Stimulated activated CD4-positive, alpha-beta T cell treated with anti-CD3 and anti-CD28 coated beads, Interleukin-15, amount 100 ng/mL, for 24 hours (primary cell): Measurements from ENCODE around the gene CEP112.

ENCODE experiments used
- DNase-seq: peaks from one replicate; pipeline ENCODE4 v3.0.0-alpha.2; 2020

CEP112 gene

DNA sequence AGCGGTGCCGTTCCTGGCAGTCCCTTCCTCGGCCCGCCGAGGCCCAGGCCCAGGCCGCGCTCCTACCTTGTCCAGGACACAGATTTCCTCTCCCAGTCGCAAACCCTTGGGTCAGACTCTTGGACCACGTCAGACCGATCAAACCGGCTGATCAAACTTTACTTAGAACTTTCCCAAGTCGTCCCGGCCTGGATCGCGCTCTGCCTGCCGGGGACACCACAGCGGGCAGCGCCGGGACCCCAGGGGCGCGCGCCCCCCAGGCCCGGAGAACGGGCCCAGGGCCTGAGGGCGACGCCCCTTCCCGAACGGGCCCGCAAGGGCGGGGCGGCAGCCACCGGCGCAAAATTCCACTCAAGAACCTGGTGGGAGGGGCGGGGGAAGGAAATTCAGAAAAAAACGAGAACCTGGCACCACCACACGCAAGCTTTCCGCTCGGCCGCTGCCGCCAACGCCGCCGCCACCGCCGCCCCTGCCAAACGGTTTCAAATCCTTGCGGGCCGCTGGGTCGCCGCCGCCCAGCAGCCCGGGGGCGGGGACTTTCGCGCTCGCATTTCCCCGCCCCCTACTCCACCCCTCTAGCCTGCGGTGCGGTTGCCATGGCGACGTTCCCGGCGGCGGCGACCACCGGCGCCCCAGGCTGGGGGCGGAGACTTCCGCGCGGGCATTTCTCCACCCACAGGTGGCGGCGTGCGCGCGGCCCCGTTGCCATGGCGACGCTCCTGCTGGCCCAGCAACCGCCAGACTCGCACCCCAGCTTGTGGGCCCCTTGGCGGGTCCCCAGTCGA is at the start of gene CEP112:
Gene CEP112, minus strand, starts transcription at position 541 of the 785 bp plus-strand sequence.
- peak; percentile 90 for DNase-seq

DNA sequence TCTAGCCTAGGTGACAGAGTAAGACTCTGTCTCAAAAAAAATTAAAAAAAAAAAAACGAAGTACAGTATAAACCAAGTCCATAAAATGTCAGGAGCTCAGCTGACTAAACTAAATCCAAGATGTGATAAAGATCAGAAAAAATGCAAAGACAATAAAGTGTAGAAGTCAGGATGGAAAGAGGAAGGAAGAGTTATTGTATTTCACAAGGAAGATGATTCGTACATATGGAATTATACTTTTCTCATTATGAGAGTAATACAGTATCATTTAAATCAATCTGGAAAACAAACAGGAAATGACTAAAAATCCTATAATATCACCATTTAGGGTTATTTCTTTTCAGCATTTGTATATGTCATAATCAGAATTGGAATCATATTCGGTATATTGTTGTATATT is 48.7 kb upstream of the CEP112 start:
- no peak for DNase-seq

DNA sequence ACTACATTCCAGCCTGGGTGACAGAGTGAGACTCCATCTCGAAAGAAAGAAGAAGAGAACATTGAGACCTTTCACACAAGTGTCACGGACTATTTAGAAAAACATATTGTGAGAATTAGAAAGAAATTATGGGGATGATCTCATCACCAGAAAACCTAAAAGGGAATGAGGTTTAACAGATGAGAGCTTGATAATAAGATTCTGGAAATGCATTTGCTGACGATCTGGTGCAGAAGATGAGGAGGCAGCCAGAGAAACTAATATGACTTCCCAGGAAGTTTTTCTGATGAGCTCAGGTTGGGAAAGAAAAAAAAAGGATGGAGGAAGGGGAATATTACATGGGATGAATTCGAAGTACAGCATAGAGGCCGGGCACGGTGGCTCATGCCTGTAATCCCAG is 48.1 kb upstream of the CEP112 start:
- no peak for DNase-seq

DNA sequence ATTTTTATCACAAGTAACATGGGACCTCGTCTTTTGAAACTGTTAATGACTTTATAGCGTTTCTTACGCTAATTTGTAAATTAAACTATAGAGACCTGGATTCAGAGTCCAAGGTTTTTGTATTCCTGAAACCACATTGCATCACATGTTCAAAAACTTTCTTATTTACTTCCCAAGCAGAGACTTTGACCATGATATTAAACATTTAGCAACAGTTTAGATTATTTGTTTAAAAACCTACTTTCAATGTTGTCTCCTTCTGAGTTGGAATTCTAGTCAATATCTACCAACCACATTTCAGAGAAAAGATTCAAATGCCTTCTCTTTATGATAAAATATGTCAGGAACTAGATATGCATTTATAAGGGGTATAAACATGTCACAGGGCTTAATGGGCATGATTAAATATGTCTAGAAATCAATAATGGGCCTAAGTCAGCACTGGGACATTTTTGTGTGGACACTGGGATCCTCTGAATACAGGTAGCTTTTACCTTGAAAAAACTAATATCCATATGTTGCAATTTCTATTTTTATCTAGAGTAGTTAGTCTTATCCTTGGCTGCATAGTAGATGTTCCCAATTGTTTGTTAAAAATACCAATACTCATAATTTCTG is 43.6 kb upstream of the CEP112 start:
- DNase-seq, result no peak

DNA sequence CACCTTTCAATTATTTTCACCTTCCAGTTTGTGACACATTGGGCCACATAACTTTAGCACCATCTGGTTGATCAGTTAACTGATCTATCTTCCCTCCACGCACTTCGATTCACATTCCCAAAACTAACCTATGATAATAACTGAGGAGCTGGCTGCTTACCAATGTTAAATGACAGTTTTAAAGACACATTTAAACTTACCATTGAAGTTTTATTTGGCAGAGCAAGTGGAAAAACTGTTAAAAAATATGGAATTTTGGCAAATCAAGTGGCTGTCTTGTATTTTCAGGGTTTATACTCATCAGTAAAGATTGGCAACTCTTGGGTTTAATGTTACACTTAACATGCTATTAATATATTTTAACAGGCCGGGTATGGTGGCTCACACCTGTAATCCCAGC is 42.7 kb upstream of the CEP112 start:
- DNase-seq, result no peak

DNA sequence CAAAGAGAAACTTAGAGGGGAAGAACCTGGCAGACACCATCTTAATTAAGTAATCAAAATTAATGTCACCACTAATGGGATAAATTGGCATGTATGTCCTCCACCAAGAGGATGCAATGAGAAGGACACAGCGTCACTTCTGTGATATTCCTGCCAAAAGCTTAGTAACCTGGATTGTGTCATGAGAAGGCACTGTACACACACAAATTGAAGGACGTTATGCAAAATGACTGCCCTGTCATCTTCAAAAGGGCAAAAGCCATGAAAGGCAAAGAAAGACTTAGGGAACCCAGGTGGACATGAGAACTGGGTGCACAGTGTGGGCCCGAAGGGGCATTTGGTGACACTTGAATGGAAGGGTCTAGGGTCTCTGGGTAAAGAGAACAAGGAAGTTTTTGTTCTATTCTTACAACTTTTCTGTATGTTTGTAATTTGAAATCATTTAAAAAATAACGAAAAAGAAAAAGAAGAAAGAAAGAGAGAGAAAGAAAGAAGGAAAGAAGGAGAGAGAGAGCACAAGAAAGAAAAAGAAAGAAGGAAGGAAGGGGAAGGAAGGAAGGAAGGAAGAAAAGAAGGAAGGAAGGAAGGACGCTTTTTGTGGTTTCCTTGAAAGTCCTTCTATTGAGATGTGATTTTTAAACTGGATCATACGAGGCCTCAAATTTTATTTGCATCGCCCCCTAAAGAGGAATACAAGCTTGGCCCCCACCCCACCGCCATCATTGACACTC is 41.3 kb upstream of the CEP112 start:
- no peak for DNase-seq

DNA sequence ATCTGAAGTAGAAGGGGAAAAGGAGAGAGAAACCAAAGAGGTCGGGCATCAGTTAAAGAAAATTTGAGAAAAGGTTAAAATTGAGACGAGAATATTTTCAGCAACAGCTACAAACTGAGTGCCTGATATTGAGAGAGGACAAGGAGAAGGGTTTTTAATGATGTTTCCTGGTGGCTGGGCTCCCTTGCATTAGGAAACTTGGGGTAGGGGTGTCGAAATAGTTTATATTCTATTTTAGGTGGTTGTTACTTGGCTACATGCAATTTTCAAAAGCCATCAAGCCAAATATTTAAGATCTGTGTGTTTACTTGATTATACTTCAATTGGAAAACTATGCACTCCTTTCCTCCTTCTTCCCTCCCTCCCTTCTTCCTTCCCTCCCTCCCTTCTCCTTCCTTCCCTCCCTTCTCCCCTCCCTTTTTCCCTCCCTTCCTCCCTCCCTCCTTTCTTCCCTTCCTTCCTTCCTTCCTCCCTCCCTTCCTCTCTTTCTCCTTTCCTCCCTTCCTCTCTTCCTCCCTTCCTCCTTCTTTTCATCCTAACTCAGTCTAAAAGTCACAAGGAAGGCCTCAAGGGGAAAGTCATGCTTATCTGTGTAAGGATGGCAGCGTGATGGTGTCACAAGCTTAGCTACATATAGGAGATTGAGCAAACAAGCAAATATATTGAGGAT is 39.1 kb upstream of the CEP112 start:
- no peak for DNase-seq

DNA sequence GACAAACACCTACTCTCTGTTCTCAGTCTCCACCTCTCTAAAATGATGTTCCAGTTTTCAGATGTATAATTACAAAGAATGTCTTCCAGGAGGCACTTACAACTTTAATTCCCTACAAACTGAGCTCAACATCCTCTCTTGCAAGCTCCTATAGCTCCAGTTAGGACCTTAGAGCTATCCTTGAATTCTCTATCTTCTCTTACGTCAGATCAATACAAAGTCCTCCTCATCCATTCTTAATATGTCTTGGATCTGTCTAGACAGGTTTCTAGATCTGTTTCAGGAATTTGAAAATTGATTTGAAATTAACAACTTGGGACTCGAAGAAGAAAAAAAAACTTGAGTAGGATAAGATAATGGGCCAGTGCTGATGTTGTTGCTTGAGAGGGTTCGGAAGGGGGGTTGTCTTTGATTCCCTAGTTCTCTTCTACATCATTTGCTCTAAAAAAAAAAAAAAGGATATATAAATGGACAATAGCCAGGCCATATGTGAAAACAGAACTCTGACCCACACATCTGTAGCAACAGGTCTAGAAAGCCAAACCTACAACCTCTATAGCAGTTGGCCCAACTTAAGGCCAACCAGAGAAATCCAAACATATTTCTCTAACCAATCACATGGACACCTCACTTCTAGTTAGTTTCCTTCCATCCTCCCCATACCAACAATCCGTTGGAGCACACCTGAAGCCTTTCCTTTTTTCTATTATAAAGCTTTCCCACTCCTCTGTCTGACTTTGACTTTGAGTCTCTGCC is 38.0 kb upstream of the CEP112 start:
- no peak for DNase-seq

DNA sequence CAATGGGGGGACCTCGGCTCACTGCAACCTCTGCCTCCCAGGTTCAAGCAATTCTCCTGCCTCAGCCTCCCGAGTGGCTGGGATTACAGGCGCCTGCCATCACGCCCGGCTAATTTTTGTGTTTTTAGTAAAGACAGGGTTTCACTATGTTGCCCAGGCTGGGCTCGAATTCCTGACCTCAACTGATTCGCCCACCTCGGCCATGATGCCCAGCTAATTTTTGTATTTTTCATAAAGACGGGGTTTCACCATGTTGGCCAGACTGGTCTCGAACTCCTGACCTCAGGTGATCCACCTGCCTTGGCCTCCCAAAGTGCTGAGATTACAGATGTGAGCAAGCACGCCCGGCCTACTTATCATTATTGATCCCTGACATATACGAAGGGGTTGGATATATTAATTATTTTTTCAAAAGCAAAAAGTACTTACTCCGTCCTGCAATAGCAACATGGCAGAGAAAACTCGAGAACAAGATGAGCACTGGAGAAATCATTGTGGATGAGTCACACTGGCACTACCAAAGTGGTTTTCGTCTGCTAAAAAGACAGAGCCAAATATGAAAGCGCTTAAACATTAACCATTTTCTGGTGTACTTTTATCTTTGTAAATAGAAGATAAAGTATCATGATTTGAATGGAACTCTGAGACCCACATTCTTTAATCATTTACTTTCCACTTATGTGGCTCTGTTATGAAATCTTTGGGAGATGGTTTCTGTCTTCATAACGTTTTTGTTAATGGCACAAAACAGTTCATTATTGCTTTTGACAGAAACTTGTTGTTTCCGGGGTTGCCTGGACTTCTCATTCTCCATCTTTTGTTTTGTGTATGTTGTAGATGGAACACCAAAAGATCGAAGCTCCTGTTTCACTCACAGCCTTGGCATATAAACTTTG is 37.2 kb upstream of the CEP112 start, which contains the start of gene APOH:
Gene APOH, minus strand, starts transcription at position 529 of the 896 bp plus-strand sequence. Its CDS starts 36 bp downstream, at position 493.
- no peak for DNase-seq

DNA sequence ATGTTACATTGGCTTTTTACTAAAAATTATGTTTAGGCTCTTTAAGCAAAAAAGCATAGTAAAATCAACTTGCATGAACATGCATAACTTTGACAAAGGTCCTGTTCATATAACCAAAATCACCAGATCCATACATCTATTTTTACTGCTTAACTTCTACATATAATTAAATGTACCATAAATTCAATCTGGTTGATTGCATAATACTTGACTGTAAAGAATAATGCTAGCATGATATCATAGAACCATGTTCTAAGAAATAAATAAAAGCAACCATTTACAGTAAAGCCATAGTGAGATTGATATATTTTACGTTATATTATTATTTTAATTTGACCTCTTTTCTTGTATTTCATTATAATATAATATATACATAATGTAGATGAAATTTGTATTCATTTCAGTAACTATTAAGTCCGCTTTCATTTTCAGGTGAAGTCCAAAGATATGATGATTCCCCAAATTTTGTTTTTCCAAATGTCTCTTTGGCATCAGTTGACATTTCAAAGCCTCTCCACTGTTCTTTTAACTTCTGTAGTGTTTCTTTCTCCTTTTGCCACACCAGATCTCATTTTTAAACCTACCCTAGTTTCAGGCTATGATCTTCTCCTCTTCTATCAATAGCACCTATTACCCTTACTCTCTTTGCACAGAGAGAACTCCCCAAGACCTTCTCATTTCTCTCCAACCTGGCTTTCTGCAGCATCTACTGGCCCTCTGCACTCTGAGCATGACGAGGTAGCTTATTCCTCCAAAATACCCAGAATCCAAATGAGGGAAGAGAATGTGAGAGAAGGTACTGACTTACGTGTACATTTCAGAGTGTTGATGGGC is 35.5 kb upstream of the CEP112 start:
- no peak for DNase-seq

DNA sequence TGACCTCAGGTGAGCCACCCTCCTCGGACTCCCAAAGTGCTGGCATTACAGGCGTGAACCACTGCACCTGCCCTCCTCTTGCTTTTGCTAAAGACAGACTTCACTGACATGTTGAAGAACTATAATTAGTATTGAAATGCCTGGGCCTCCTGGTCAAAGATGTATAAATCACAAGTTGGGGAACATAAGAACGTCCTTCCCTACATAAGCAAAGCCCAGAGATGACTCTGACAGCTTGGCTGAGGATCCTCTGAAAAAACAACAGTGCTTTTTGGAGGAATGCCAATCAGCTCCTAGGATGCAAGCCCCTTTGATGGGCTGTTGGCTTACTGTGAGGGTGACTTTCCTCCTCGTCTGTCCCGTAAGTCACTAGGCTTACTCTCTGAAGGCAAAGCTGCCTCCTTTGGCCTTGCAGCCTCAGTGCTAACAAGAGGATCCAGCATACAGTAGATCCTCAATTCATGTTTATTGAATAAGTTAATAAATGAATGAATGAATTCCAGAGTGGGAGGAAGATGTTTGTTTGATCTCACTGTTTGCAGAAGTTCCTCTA is 30.9 kb upstream of the CEP112 start:
- DNase-seq, result no peak

DNA sequence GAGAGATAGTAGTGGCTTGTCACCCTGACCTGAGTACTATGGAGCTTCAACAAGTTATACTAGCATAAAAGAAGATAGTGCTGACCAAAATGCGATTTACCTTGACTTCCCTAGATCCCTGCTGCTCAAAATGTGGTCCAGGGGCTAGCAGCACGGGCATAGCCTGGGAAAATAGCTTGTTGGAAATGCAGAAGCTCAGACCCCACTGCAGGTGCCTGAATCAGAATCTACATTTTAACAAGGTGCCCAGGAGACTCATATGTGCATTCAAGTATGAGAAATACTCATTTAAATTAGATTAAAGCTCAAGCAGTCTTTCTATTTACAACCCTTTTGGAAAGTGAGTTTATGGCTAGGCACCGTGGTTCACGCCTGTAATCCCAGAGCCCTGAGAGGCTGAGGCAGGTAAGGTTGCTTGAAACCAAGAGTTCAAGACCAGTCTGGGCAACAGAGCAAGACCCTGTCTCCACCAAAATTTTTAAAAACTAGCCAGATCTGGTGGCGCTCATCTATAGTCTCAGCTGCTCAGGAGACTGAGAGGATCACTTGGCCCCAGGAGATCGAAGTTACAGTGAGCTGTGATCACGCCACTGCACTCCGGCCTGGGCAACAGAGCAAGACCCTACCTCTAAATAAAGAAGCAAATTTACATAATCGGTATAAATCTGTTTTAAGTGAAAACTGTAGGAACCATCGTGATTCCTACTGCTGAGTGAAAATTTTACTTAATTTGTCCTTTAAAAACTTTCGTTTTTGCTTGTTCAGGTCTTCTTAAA is 30.0 kb upstream of the CEP112 start:
- DNase-seq, result no peak

DNA sequence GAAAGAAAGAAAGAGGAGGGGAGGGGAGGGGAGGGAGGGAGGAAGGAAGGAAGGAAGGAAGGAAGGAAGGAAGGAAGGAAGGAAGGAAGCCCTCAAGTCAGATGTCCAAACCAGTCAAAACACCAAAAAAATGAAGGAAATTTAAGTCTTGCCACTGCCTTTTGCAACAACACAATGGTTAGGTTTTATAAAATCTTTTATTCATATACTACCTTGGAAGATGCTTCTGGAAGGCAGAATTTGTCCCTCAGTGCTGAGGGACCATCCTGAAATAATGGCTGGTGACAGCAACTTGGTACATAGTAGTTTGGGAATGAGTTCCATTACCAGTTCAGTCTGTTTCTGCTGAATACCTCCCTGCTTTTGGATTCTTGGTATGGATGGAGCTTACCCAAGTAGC is 29.4 kb upstream of the CEP112 start:
- DNase-seq, result no peak

DNA sequence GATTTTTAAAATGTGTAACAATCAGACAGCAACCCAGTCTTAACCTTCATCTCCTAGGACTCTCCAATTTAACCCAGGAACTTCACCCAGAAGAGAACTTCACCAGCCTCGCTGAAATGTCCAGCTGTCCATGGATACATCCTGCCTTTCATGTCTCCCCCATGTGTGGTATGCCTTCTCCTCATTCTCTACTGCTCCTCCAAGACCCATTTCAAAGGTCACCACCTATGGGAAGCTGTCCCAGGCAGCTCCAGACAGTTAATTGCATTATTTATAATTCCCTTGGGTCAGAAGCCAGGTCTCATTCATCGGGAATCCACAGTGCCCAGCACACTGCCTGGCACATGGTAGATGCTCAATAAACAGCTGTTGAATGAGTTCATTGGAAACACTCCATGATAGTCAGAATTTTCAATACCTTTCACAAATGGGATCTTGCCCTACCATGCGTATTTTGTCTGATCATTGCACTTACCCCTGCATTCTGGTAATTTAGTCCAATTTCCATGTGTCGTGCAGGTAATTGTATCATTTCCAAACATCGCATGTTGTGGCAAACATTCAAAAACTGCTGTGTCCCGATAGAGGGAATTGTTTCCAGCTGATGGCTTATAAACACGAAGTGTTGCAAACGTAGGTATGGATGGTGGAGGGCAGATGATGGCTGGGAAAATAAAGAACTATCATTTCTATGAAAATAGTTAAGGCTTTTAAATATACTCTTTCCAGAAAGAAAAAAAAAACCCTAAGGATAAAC is 28.3 kb upstream of the CEP112 start:
- no peak for DNase-seq

DNA sequence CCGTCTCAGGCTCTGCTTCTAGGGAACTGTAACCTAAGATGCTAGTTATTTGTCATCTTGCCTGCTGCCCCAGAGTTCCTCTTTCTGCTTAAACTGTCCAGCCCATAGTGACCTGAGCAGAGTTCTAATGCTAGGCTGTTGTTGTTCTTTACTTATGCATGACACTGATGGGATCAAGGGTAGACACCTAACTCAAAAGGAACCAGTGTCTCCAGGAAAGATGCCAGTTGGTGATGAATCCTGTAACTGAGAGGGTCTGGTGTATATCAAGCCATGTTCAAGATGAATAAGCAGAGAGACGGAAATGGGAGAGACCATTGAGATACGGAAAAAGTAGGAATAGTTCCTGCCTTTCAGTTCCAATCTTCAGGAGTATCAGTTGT is 23.6 kb upstream of the CEP112 start:
- DNase-seq, result no peak

DNA sequence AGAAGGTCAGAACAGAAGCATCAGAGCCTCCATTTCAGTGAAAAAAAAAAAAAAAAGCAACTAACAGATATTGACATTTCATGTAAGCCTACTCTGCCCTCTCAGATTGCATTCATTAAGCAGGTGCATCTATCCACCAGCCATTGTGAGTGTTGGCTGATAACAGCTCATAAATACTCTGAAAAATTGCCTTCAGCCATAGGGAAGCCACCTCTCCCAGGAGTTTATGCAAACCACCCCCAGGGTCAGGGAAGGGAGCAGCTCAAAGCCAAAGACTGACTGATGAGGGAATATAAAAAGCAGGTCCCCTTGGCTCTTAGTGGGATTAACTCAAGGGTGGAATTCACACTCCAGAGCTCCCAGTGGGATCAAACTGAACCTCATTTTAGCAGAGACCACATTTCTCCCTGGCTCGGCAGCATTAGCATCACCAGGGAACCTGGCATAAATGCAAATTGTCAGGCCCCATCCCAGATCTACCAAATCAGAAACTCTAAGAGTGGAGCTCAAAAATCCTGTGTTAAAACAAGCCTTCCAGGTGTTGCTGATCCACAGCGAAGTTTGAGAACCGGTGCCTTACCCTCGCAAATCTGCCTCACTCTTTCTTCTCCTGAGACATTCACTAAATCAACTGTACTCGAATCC is 23.1 kb upstream of the CEP112 start:
- DNase-seq, result no peak

DNA sequence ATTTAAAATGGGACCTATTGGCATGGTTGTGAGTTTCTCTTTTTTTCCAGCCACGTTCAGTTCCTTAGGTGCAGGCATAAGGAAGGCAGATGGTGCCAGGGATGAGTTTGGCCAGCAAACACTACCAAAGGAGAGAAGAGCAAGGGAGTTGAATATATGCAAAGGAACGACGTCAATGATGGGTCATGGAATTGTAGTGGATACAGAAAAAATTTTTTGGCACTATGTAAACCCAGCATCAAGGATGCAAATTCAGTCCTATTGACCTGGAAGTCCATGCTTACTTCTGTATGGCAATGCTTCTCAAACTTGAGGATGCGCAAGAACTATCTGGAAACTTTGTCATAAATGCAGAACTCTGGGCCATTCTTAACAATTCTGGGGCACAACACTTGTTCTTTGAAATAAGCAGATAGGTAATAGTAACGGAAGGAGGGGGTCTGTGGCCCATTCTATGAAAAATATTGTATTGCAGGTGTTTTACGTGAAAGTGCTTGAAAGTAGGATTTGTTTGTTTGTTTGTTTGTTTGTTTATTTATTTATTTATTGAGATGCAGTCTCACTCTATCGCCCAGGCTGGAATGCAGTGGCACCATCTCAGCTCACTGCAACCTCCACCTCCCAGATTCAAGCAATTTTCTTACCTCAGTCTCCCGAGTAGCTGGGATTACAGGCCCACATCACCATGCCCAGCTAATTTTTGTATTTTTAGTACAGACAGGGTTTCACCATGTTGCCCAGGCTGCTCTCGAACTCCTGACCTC is 19.3 kb upstream of the CEP112 start:
- DNase-seq, result no peak
